Hematopoietic multipotent progenitor cell treated with erythropoietin and hydrocortisone succinate and interleukin-3 and kit ligand, for 17 days (in vitro differentiated cells): ENCODE measurements around the gene FER1L5.

ENCODE experiments used
- DNase-seq: peaks from one replicate; pipeline ENCODE4 v3.0.0-alpha.2; 2015; ENCODE audit warnings: low spot score

The FER1L5 gene

GRCh38 chr2:96642564-96643360 lies at the start of gene FER1L5:
TSS of gene FER1L5 (plus strand) at chr2:96642764. CDS start at chr2:96642837, 73 bp downstream.
- no peak for DNase-seq

DNA sequence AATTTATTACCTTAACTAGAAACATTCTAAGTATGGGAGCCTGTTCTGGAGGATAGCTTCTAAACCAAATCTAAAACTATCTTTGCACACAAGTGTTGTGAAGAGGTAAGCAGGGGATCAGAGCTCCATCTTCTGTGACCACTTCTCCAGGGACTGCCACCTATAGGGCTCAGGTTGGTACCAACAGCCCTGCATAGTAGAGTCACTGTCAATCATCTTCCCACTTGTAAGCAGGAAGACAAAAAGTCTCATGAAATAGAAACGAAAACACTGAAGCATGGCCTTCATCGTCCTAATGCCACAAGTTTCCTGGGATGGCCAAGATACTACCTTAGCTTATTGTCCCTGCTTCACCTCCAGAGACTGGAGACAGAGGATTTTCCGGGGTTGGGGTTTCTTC lies 48.3 kb upstream of the FER1L5 start:
- DNase-seq: no peak

GRCh38 chr2:96594691-96595152 lies 47.8 kb upstream of the FER1L5 start:
- no peak for DNase-seq

- DNase-seq: no peak
These were observed 46.0 kb upstream of the FER1L5 start for GRCh38 chr2:96596596-96596995.

- no peak for DNase-seq
These were observed 42.6 kb upstream of the FER1L5 start for GRCh38 chr2:96599941-96600340.

DNA sequence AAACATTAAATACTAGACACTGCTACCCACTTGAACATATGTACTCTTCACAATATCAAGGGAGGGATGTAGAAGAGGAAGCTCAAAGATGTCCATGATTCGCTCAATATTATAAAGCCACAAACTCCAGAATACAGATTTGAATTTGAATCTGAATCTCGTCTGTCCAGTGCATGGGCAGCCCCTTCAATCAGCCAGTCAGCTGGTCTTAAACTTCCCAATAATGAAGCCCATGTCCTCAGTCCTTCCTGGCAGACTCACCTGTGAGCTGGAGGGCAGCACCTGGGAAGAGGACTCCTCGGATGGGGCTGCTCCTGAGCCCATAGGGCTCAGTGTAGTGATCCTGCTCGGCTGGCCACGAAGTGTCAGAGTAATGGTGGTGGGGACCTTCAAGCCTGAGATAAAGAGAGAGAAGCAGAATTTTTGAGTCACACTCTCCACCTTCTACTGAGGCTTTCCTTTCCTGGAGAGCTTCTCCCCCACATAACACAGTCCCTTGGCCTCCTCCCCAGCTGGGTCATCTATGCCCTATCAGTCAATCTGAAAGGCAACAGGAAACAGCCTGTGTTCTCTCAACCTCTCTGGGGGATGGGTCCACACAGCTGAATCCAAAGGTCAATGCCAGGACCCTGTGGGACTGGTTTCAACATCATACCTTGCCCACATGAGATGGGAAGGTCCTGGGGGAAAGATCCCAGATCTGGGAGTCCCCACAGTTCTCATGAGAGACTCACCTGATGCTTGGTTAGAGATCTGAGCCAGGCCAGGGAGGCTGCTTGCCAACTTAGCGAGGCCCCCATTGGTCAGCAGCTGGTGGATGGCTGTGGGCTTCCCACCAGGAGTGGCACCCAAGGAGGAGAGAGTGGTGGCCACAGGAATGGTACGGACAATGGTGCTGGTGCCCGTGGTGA lies 40.9 kb upstream of the FER1L5 start:
- DNase-seq: no peak

- DNase-seq: peak; percentile 63
These were observed 40.2 kb upstream of the FER1L5 start for GRCh38 chr2:96602330-96602823.

DNA sequence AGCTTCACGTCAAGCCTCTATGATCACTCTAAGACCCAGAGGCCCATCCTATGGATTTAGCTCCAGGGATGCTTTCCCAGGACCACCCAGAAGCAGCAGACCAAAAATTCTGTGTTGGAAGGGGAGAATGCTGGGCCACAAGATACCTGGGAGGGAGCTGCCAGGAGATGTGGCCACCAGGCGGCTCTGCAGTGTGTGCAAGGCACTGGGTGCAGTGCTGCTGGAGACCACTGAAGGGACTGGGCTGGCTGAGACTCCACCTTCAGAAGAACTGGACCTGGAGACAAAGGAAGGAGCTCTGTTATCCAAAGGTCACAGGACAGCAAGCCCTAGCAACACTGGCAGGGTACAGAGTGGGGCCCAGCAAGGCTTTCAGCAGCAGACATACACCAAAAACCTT lies 38.5 kb upstream of the FER1L5 start:
- peak; percentile 53 for DNase-seq

GRCh38 chr2:96608469-96609455 lies 33.8 kb upstream of the FER1L5 start:
- DNase-seq: peak; percentile 45

DNA sequence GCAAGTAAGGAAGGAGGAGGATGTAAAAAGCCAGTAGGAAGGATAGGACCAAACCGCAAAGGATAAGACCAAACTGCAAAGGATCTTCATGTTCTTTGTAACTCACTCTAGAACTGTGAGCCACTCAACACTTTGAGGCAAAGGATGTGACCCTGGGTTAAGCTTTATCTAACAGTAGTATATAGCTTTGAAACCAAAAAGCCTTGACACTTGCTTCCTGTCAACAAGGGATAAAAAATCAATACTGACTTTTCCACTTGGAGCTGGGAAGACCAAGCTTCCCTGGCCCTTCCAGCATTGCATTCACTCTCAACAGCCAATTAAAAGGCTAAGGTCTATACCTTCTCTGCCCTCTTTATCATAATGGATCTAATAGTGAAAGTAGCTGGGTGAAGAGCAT lies 26.4 kb upstream of the FER1L5 start:
- DNase-seq: peak; percentile 23

GRCh38 chr2:96616535-96616934 lies 26.0 kb upstream of the FER1L5 start:
- DNase-seq: no peak

DNA sequence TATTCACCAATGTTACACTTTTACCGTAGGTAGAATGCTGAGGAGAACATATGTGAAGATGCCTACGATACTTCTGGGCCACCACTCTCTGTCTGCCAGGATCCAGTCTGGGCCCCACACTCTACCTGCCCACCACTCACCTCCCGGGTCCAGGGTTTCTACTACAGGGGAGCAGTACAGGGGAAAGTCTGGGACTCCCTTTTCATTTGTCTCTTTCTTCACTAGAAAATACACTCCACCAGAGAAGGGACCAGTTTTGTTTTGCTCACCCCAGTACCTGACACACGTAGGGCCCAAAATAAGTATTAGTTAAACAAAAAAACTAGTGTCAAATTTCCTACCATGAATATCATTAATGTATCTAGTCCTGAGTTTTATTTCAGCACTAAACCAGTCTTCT lies 25.6 kb upstream of the FER1L5 start:
- DNase-seq: no peak

DNA sequence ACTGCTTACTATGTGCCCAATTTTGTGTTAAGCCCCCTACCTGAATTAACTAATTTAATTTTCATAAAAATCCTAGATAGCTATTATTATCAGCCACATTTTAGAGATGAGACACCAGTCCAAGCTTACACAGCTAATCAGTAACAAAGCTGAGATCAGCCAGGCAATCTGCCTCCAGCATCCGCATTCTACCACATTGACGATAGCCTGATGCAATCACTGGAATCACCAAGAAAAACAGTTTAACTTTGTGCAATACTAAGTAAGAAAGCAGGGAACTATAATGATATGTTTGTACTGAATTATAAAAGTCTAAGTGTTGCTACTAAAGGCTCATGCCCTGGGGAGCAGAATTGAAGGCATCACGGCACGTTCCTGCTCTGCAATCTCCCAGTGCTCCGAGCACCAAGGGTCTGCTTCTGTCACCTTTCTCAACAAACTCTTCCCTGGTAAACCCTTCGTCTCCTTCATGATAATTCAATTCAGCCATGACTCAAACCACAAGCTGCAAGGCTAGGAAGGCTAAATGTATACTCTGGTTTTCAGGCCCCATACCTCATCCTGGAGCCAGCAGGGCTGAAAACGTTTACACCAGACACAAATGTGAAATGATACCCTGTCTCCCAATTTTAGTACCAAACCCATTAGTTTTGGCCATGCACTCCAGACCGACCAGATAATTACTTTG lies 23.8 kb upstream of the FER1L5 start:
- DNase-seq: no peak

DNA sequence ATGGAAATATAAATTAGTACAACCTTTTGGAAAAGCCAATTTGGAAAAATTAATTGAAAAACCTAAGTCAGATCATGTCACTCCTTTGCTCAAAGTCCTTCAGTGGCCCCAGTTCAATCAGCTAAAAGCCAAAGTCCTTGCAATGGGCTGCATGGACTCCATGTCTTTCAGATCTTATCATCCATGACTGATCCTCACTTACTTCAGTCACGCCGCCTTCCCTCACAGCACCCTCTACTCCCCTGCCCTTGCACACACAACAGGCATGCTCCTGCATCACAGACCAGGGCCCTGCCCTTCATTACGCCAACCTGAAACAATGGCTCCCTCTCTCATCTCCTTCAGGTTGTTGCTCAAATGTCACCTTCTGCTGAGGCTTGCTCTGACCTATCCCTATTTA lies 20.0 kb upstream of the FER1L5 start:
- no peak for DNase-seq

- DNase-seq: no peak
These were observed 19.4 kb upstream of the FER1L5 start for GRCh38 chr2:96623116-96623515.

- no peak for DNase-seq
These were observed 16.7 kb upstream of the FER1L5 start for GRCh38 chr2:96625571-96626552.

DNA sequence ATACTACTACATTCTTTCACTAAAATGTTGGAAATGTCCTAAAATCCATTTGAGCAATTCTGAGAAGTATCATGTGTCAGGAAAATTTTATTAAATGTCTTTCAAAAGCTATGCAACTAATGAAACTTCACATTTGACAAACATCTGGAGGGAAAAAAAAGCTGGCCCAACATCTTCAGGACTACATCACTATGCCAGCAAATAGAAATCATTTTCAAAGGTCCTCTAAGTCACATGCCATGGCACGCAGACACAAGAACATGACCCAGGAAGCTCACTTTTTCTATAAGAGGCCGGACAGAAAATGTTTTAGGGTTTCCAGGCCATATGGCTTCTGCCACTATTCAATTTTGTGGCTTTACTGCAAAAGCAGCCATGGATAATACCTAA lies 16.0 kb upstream of the FER1L5 start:
- DNase-seq: no peak

DNA sequence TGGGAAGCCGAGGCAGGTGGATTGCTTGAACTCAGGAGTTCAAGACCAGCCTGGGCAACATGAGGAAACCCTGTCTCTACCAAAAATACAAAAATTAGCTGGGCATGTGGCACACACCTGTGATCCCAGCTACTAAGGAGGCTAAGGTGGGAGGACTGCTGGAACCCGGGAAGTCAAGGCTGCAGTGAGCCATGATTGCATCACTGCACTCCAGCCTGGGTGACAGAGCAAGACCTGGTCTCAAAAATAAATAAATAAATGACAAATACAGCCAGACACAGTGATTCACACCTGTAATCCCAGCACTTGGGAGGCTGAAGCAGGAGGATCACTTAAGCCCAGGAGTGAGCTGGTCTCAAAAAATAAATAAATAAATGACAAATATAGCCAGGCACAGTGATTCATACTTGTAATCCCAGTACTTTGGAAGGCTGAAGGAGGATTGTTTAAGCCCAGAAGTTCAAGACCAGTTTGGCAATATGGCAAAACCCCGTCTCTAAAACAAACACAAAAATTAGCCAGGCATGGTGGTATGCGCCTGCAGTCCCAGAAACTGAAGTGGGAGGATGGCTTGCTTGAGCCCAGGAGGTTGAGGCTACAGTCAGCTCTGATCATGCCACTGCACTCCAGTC lies 10.6 kb upstream of the FER1L5 start:
- DNase-seq: no peak

DNA sequence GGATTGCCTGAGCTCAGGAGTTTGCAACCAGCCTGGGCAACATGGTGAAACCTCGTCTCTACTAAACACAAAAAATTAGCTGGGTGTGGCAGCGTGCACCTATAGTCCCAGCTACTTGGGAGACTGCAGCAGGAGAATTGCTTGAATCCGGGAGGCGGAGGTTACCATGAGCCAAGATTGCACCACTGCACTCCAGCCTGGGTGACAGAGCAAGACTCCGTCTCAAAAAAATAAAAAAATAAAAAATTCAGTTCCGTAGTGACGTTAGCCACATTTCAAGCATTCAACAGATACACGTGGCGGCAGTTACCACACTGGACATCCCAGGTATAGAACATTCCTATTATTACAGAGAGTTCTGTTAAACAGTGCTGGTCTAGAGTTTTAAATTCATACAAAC lies 8.9 kb upstream of the FER1L5 start:
- DNase-seq: no peak
